Measurements from ENCODE around the gene PABPN1.

Gene PABPN1

GRCh38 chr14:23358042-23358441 is 36.8 kb downstream of the PABPN1 start:
- DNase-seq (ENCODE audit: low spot score) = no peak

- no peak for DNase-seq (ENCODE audit: low spot score)
Observed at GRCh38 chr14:23358553-23359166, 37.4 kb downstream of the PABPN1 start.

- DNase-seq (ENCODE audit: low spot score) = no peak
Observed at GRCh38 chr14:23359167-23359626, 37.9 kb downstream of the PABPN1 start.

- no peak for DNase-seq (ENCODE audit: low spot score)
Observed at GRCh38 chr14:23359722-23360447, 38.6 kb downstream of the PABPN1 start.

- DNase-seq (ENCODE audit: low spot score) = no peak
Observed at GRCh38 chr14:23360496-23360895, 39.2 kb downstream of the PABPN1 start.

GRCh38 chr14:23361320-23361719 is 40.1 kb downstream of the PABPN1 start:
- DNase-seq (ENCODE audit: low spot score) = peak; percentile 39

GRCh38 chr14:23361763-23362162 is 40.5 kb downstream of the PABPN1 start:
- no peak for DNase-seq (ENCODE audit: low spot score)

GRCh38 chr14:23362200-23362599 is 40.9 kb downstream of the PABPN1 start:
- peak; percentile 31 for DNase-seq (ENCODE audit: low spot score)

- DNase-seq (ENCODE audit: low spot score) = no peak
Observed at GRCh38 chr14:23364164-23365035, 43.1 kb downstream of the PABPN1 start.

- no peak for DNase-seq (ENCODE audit: low spot score)
Observed at GRCh38 chr14:23365036-23365731, 43.9 kb downstream of the PABPN1 start, which contains the start of gene EFS. EFS (minus strand) TSS chr14:23365172; CDS start chr14:23365025, 147 bp downstream.

- no peak for DNase-seq (ENCODE audit: low spot score)
Observed at GRCh38 chr14:23365732-23366425, 44.6 kb downstream of the PABPN1 start.

- DNase-seq (ENCODE audit: low spot score) = no peak
Observed at GRCh38 chr14:23366426-23366921, 45.2 kb downstream of the PABPN1 start.

- no peak for DNase-seq (ENCODE audit: low spot score)
Observed at GRCh38 chr14:23370221-23370620, 49.0 kb downstream of the PABPN1 start.

GRCh38 chr14:23371865-23372264 is 50.6 kb downstream of the PABPN1 start:
- no peak for DNase-seq (ENCODE audit: low spot score)

GRCh38 chr14:23372509-23372908 is 51.3 kb downstream of the PABPN1 start, which contains the start of gene IL25:
IL25 (plus strand) TSS chr14:23372809.
- DNase-seq (ENCODE audit: low spot score) = no peak

- no peak for DNase-seq (ENCODE audit: low spot score)
Observed at GRCh38 chr14:23373041-23373440, 51.8 kb downstream of the PABPN1 start.
